G401 (cell line): Measurements from ENCODE around the gene PCSK7. TPM values are rescaled to one million over a fixed set of nuclear protein-coding genes. Genes with fewer than 3 reads are reported as not detected.
"Not testable (repeated sequence)": the region's sequence is repeated elsewhere in the genome, so short reads cannot be mapped to it uniquely, and the experiment has no call there.

Experiments
- DNase-seq: peaks from one replicate; pipeline ENCODE4 v3.0.0-alpha.2; 2015; ENCODE audit warnings: low spot score
- in situ Hi-C: cut with HindIII; loops from 2 replicates; pipeline ENCODE4 v1.10.0; 2016; ENCODE audit warnings: low sequenced_read_pairs, mixed read lengths
- total RNA-seq: library from RNA; depleted of rRNA; stranded (reverse); fragments of >200 nt; shearing (Covaris generic); gene quantifications from 2 replicates; pipeline ENCODE4 v1.2.3, GENCODE V29; 2014; rRNA removed

The PCSK7 gene
- 40.3 and 52.6 TPM in 2 replicates for total RNA-seq

DNA sequence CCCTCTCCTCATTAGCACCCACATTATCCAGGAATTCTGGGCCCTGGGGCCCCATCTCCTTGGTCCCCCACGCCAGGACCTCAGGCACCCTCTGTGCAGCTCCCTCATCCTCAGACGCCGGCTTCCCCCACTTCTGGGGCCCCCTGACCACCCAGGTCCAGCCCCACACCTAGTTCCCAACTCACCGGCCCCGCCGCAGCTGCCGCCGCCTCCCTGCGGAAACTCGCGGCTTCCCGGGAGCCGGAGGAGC is at the start of gene PCSK7:
Gene PCSK7, minus strand, starts transcription at position 232 of the 250 bp plus-strand sequence. CDS start 2,229 bp downstream, outside the sequence.
- in situ Hi-C loops, result no loop called here
- no peak for DNase-seq

GRCh38 chr11:117281159-117281558 is 49.3 kb upstream of the PCSK7 start:
- no peak for DNase-seq
- in situ Hi-C loops, result no loop called here

DNA sequence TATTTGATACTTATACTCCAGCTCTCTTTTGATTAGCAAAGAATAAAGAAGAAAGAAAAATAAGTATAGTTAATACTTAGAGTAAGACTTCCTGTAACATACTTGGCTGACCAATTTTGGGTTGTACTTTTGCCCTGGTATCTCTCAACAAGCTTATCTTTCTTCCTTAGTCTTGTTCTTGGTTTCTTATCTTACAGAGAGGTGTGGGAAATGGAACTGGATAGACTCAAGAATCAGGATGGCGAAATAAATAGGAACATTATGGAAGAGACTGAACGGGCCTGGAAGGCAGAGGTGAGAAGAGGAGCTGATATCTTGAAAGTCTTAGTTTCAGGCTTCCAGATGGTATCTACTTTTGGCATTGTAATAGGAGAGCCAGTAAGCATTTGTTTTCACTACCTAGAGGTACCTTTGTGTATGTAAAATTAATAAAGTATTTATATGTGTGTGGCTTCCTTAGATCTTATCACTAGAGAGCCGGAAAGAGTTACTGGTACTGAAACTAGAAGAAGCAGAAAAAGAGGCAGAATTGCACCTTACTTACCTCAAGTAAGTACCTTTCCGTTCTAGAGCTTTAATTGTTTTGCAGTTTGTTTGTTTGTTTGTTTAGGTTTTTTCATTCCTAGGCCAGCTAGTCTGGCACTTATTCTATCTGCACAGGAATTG is 48.0 kb upstream of the PCSK7 start:
- in situ Hi-C loops, result no loop called here

DNA sequence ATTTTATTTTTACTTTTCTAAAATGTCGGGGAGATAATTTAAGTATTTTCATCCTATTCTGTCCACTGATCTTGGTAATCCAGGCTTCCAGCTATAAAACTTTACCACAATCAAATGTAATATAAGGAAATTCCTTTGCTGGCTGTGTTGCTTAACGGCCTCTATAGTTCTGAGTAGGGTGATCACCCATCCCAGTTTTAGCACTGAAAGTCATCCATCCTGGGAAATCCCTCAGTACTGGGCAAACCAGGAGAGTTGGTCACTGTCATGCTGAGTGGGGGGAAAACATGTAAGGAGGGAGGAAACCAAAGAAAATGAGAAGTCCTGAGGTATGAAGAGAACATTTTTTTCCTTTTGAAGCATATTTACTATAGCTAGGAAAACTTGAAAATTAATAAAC is 46.5 kb upstream of the PCSK7 start:
- no peak for DNase-seq
- in situ Hi-C loops, result no loop called here

More for the DNA sequence above, 48.0 kb upstream of the PCSK7 start:
- DNase-seq, result no peak

- in situ Hi-C loops, result no loop called here
- DNase-seq, result no peak
Measured at GRCh38 chr11:117273550-117274289, 41.8 kb upstream of the PCSK7 start.

GRCh38 chr11:117272175-117272574 is 40.3 kb upstream of the PCSK7 start:
- in situ Hi-C loops, DNase-seq: not testable (repeated sequence)

DNA sequence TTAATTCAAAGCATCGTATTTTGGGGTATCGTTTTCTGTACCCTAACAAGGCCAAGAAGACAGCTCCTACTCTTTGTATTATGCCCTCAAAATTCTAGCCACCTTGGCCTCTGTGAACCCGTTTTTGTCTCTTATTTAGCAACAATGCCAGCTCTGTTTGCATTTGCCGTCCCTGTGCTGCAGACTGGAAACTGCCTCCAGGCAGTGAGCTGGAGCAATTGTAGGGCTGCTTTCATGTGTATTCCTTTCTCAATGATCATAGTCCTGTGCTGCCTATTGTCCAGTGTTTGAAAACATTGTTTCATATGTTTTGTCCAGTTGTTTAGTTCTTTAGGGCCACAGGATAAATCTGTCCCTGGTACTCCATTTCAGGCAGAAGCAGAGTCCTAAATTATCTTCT is 39.3 kb upstream of the PCSK7 start:
- DNase-seq, result no peak
- in situ Hi-C loops, result no loop called here

- no peak for DNase-seq
- in situ Hi-C loops, result no loop called here
Measured at GRCh38 chr11:117269856-117270255, 38.0 kb upstream of the PCSK7 start.

- in situ Hi-C loops, result no loop called here
- no peak for DNase-seq
Measured at GRCh38 chr11:117265745-117266144, 33.9 kb upstream of the PCSK7 start.

GRCh38 chr11:117264624-117265323 is 32.9 kb upstream of the PCSK7 start:
- in situ Hi-C loops, DNase-seq: not testable (repeated sequence)

- in situ Hi-C loops, result no loop called here
- no peak for DNase-seq
Measured at GRCh38 chr11:117259417-117259816, 27.5 kb upstream of the PCSK7 start.

DNA sequence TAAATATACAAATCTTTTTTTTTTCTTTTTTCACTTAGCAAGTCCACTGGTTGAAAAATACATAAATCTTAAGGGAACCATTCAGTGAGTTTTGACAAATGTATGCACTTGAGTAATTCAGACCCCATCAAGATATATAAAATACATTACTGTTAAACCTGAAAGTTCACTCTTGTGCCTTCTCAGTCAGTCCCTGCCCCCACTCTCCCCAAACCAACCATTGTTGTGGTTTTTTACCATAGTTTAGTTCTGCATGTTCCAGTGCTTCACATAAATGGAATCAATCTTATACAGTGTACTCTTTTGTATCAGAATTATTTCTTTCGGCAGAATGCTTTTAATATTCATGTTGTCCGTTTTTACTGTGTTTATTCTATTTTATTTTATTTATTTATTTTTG is 26.7 kb upstream of the PCSK7 start:
- in situ Hi-C loops, result no loop called here

GRCh38 chr11:117256573-117256972 is 24.7 kb upstream of the PCSK7 start:
- in situ Hi-C loops, result no loop called here
- DNase-seq, result no peak

More for the DNA sequence above, 26.7 kb upstream of the PCSK7 start:
- DNase-seq, result no peak

GRCh38 chr11:117255966-117256365 is 24.1 kb upstream of the PCSK7 start:
- DNase-seq, result no peak
- in situ Hi-C loops, result no loop called here

- in situ Hi-C loops, result no loop called here
- DNase-seq, result no peak
Measured at GRCh38 chr11:117251506-117251905, 19.6 kb upstream of the PCSK7 start.

GRCh38 chr11:117249571-117249970 is 17.7 kb upstream of the PCSK7 start:
- DNase-seq, result no peak
- in situ Hi-C loops, result no loop called here

- no peak for DNase-seq
- in situ Hi-C loops, result no loop called here
Measured at GRCh38 chr11:117248341-117248740, 16.5 kb upstream of the PCSK7 start.

GRCh38 chr11:117239295-117239694 is 7.4 kb upstream of the PCSK7 start:
- in situ Hi-C loops, result no loop called here
- no peak for DNase-seq

DNA sequence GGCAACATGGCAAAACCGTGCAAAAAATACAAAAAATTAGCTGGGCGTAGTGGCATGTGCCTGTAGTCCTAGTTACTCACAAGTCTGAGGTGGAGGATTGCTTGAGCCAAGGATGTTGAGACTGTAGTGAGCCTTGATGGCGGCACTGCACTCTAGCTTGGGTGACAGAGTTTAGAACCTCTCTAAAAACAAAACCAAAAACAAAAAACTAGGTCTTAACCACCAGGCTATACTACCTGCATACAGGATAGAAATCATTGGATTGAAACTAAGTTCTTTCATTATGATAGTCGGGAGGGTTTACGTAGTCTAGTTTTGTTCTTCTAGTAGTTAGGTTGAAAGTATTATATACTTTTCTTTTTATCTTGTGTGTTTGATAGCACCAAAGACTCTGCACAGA is 6.3 kb upstream of the PCSK7 start:
- in situ Hi-C loops, result no loop called here
- no peak for DNase-seq

DNA sequence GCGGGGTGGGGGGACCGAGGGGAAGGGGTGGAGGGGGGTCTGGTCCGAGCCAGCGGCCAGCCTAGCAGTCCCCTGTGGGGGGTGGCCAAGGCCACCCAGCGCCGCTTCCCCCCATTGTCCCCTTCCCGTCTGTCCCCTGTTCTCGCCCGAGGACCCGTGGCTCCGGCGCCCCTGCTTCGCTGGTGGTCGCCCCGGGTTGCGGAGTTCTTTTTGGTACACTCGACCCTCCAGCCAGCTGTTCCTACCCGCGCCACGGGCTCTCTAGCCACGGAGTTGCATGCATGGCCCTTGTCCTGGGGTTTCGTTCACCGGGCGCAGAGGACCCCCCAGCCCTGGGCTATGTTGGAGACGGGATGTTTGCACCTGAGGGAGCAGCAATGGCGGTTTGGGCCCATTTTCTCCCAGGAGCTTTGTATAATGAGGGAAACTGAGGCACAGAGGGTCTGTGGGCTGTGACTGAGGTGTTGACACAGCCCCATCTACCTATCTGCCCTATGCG is 1.1 kb upstream of the PCSK7 start:
- in situ Hi-C loops, result no loop called here

More for the DNA sequence above, 1.1 kb upstream of the PCSK7 start:
- DNase-seq, result no peak
